SW 1271 (cell line): ENCODE data around the gene IGF2R.
"Not testable (repeated sequence)": the region's sequence is repeated elsewhere in the genome, so short reads cannot be mapped to it uniquely, and the experiment has no call there.

Experiments used
- DNase-seq, 2 experiments: peaks; one replicate each; lab custom pipeline; 2025; lab: John Stamatoyannopoulos, UW

Gene IGF2R

DNA sequence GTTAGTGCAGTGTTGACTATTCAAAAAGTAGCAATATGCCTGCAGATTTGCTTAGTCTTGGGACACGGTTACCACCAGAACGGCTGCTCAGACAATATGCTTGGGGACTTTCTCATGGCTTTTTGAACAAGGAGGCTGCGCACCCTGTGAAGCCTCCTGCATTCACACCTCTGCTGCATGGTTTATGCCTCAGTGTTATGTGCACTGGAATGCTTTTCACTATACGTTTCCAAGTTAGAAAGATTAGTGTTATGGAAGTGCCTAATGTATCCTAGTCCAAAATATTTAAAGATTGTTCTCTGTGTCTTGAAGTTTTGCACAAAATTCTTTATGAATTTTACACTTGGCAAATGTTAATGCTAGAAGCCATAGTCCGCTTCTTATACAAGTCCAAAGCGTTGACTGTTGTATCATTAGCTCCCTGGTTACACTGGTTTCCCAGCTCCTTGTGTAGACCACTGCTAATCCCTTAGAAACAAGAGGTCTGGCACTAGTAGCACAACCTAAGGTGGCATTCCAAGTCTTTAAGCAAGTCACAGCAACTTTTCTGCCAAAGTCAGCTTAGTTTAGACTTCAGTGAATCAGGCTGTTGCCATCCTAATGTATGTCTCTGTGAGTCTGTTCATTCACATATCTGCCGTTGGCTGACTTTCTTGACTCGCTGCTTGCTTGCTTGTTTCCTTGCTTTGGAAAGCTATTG, 126.4 kb downstream of the IGF2R start:
- no peak for DNase-seq

DNA sequence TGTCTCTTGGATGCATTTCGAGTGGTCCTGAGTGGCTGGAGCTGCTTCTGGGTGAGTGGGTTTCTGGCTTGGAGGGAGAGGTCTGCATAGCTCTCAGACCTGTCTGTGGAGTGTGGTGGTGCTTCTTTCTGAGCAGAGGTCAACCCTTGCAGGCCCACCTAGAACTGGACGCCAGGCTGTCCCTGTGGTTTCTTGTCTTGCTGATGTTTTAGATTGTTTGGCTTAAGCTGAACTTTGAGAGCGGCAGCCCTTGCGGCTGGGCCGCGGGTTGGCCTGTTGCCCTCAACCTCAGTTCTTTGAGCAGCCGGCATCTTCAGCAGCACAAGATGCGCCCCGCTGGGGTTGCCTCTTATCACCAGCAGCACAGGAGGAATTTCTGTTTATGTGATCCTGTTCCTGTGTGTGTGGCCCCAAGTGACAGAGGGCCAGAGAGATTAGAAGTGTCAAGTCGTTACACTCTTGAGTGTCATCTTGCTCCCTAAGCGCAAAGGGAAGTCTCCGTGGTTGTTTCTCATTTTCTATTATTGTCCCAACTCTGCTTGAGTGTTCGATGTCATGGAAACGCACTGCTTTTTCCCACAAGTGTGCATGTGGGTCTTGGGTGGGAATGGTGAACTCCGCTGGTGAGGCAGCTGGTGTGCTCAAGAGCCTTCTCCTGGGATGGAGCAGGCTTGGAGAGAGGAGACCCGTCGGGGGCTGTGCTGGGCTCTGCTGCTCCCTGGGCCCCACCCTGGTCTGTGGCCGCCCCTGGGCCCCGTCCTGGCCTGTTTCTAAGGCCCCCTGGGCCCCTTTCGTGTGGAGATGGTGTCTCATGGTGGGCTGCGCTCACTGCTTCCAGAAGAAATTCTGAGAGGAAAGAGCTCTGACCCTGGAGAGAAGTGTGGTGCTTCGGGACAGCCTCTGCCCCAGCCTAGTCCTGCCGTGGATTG, 132.7 kb downstream of the IGF2R start:
- no peak for DNase-seq

DNA sequence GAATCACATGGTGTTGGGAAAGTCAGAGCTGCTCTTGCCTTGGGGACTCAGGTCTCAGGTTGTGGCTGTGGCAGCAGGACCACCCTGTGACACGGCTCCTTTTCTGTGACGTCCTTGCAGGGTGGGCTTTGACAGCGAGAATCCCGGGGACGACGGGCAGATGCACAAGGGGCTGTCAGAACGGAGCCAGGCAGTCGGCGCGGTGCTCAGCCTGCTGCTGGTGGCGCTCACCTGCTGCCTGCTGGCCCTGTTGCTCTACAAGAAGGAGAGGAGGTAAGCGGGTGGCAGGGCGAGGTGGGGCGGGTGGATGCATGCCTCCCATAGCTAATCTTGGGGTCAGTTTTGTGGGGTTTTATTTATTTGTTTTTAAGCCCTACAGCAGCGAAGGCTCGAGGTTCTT, 133.5 kb downstream of the IGF2R start:
- DNase-seq: no peak

DNA sequence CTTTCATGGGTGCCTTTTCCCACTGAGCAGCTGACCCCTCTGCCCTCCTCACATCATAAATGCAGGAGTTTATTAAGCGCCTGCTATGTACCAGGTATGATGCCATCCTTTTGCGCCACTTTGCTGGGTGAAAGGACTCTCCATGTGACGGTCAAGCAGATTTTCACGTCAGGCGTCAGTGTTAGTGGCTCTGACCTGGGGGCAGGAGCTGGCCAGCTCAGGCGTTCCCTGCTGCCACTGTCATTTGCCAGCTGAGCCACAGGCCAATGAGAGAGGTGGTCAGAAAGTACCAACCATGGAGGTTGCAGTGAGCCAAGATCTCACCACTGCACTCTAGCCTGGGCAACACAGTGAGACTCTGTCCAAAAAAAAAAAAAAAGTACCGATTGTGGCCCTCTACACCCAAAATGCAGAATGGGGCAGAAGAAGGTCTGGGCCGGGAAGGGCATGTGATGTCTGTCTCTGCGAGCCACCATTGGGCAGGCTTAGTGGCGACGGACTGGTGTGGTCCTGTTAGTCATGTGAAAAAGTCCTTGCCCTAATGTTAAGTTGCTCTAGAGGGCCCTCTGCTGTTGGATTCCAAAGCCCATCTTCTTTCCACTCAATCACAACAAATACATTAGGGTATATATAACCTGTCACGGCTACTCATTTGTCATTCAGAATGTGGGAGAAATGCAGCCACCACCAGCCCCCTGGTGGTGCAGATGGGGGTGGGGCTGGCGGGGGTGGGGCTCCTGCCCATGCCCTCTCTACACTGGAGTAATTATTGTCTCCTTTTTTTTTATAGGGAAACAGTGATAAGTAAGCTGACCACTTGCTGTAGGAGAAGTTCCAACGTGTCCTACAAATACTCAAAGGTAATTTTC, 134.3 kb downstream of the IGF2R start:
- peak in 1 of 2 experiments; percentile 21 for DNase-seq

DNA sequence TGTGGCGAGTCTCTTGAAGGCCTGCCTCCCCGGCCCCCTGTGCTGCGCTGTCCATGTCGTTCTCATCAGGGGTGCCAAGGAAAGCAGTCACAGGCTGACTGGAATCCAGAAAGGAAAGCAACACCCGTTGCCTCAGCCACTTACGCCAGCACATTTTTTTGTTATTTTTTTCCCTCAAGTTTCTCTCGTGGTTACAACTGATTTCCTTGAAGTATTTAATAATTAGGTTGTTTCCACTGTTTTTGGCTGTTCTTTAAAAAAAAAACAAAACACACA, 134.9 kb downstream of the IGF2R start:
- DNase-seq: no peak

DNA sequence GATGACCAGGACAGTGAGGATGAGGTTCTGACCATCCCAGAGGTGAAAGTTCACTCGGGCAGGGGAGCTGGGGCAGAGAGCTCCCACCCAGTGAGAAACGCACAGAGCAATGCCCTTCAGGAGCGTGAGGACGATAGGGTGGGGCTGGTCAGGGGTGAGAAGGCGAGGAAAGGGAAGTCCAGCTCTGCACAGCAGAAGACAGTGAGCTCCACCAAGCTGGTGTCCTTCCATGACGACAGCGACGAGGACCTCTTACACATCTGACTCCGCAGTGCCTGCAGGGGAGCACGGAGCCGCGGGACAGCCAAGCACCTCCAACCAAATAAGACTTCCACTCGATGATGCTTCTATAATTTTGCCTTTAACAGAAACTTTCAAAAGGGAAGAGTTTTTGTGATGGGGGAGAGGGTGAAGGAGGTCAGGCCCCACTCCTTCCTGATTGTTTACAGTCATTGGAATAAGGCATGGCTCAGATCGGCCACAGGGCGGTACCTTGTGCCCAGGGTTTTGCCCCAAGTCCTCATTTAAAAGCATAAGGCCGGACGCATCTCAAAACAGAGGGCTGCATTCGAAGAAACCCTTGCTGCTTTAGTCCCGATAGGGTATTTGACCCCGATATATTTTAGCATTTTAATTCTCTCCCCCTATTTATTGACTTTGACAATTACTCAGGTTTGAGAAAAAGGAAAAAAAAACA, 136.1 kb downstream of the IGF2R start:
- DNase-seq: no peak

DNA sequence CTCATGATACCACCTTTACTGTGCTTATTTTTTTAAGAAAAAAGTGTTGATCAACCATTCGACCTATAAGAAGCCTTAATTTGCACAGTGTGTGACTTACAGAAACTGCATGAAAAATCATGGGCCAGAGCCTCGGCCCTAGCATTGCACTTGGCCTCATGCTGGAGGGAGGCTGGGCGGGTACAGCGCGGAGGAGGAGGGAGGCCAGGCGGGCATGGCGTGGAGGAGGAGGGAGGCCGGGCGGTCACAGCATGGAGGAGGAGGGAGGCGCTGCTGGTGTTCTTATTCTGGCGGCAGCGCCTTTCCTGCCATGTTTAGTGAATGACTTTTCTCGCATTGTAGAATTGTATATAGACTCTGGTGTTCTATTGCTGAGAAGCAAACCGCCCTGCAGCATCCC, 137.1 kb downstream of the IGF2R start:
- DNase-seq: no peak

DNA sequence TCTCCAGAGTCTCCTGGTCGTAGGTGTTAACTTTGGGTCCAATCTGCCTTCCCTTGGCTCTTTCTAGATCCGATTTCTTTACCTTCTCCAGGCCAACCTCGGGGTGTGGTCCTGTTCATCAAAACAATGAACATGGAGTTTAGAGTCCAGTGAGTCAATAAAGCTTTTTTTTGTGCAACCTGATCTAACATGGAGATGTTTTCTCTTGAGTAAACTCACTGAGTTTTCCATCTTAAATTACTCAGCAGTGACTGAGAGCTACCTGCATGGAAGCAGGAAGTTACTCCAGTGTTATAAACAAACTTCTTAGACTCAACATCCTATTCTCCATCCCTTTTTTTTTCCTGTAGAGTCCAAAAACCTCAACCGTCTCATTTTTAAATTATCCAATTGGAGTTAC, 137.8 kb downstream of the IGF2R start:
- DNase-seq: no peak

DNA sequence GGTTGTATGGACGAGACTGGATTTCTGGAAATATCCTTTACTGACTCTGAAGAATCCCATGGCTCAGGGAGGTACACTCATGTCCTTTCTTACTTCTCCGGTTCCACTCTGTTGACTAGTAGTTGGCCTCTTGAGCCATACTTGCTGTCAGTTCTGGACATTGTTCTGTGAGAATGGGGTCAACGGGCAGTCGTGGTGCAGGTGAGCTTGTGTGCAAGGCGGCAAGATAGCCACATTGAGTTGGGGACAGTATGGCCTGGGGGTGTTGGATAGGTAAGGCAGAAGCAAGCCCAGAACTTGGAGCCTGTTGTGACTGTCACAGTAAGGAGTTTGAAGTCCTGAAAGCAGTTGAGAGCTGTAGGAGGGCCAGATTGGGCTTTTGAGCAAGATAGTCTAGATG, 139.2 kb downstream of the IGF2R start:
- no peak for DNase-seq

DNA sequence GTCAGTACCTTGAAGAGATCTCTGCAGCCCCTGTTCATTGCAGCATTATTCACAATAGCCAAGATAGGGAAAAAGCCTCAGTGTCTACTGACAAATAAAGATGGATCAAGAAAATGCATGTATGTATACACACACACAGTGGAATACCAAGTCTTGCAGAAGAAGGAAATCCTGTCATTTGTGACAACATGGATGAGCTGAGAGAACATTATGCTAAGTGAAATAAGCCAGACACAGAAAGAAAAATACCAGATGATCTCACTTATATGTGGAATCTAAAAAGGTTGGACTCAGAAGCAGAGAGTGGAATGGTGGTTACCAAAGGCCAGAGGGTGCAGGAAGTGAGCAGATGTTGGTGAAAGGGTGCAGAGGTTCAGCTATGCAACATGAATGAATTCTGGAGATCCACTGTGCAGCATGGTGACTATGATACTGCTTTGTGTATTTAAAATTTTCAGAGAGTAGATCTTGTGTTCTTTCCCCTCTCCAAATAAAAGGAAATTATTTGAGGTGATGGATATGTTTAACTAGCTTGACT, 141.8 kb downstream of the IGF2R start:
- DNase-seq: no peak

DNA sequence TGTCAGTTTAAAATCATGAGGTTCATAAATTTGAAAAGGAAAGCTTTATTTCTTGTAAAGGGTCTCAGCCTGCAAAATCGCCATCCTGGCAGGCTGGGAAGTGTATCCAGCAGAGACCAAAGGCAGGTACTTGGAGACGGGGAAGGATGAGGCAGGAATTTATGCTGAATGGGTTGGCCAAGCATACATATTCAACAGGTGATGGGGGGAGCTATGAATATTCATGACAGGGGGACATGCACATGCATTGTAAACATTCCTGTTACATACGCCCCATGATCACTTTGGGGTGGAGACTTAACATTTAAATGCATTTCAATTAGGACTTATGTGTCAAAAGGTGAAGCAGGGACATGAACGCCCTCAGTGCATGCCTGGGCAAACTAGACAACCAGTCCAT, 142.9 kb downstream of the IGF2R start:
- no peak for DNase-seq

DNA sequence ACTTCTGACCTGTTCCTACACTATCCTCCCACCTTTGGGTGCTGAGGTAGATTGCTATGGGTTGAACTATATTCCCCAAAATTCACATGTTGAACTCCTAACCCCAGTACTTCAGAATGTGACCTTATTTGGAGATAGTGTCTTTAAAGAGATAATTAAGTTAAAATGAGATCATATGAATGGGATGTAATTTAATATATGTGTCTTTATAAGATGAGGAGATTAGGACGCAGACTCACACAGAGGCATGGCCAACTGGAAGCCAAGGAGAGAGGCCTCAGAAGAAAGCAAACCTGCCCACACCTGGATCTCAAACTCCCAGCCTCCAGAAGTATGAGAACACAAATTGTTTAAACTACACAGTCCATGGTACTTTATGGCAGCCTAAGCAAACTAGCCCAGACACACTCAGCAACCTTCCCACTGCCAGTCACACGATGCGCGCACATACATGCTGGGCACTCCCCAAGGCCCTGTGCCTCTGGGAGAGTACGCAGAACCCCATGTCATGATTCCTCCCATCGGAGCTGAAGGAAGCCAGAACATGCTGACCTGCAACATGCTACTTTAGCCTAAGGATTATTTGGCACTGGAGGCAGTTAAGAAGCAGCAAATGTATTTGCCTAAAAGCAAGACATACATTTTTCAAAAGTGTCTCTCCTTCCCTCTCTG, 143.9 kb downstream of the IGF2R start:
- no peak for DNase-seq

DNA sequence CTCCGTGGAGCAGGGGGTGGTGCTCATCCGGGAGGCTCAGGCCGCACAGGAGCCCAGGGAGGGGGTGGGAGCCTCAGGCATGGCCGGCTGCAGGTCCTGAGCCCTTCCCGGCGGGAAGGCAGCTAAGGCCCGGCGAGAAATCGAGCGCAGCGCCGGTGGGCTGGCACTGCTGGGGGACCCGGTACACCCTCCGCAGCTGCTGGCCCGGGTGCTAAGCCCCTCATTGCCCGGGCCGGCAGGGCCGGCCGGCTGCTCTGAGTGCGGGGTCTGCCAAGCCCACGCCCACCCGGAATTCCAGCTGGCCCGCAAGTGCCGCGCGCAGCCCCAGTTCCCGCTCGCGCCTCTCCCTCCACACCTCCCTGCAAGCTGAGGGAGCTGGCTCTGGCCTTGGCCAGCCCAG, 145.7 kb downstream of the IGF2R start:
- not testable (repeated sequence) for DNase-seq

DNA sequence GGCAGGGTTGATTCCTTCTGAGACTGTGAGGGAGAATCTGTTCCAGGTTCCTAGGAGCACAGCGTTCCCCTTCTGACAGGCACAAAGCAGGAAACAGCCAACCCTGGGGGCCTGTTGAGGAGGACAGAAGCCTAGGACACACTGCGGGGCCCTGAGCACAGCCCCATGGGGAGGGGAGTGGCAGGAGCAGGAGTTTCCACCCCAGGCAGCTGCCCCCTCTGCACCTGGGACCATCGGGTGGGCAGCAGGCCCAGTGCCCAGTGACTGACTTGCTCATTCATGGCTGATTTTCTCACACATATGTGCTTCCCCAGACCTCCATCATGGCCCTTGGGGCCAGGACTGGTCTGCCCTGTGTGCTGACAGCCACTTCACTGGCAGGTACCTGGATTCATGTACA, 146.5 kb downstream of the IGF2R start:
- DNase-seq: no peak

DNA sequence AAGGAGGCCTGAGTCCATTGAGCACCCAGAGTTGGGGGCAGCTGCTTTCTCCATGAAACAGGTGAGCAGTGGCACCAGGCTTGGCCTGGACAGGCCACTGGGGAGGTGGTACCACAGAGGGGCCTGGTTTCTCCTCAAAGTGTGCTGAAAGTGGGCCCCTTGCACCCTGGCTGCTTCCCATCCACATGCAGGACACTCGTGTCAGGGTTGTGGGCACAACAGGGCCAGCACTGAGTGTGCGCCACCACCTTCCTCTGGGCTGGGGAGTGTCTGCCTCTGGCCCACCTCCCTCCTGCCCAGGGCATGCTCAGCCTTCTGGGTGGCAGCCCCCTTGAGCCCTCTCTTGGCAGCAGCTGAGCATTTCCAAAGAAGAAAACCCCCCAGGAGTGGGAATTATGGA, 147.5 kb downstream of the IGF2R start:
- DNase-seq: no peak

DNA sequence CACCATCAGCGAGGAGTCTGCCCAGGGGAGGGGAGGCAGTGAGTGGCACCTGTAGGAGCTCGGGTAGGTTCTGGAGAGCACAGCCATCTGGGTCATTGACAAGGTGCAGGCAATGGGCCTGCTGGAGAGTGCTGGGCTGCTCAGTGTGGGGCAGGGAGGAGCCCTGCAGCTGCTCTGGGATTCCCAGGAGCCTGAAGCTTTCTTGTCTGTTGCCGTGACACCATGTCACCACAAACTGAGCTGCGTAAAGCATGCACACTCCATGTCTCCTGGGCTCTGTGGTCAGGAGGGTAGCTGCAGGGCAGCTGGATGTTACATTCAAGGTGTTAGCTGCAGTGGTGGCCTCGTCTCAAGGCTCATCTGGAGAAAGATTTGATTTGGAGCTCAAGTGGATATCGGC, 148.3 kb downstream of the IGF2R start:
- no peak for DNase-seq

DNA sequence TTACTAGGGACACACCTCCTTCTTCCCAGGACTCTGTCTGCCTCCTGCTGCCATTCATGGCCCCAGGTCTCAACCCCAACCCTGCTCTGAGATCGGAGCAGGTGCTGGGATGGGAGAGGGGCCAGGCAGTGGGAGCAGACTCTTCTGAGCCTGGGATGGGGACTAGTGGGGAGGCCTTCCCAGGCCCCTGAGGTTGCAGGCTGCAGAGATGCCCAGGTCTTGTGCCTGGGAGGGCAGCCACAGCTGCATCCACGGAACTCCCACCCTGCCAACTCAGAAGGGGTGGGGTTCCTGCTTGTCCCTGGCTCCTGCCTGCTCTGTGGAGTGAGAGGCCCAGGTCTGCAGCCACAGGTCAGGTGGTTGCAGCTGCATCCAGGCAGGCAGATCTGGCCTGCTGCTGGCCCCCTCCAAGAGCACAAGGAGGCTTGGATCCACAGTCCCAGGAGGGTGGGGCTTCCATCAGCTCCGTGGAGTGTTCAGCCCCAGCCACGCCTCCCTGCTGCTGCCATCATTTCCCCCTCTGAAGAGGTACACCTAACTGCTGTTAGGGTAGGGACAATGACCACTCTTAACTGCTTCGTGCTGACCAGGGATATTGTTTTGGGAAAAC, 149.8 kb downstream of the IGF2R start:
- no peak for DNase-seq

DNA sequence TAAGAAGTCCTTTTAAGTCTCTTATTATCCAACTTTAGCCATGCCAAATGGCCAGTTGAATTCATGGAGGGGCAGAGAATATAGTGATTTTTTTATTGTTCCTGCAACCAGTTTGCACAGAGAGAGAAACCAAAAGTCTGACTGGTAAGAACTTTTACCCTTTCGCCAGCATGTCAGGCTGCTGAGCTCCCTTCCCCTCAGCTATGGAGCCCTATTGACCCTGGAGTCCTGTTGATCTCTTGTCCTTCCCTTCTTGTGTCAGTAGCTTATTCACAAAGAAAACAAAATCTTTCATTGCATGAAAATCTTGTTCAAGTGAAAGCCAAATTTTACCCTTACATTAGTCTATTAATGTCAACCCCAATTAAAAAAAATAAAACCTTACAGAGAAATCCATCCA, 151.2 kb downstream of the IGF2R start:
- DNase-seq: no peak

DNA sequence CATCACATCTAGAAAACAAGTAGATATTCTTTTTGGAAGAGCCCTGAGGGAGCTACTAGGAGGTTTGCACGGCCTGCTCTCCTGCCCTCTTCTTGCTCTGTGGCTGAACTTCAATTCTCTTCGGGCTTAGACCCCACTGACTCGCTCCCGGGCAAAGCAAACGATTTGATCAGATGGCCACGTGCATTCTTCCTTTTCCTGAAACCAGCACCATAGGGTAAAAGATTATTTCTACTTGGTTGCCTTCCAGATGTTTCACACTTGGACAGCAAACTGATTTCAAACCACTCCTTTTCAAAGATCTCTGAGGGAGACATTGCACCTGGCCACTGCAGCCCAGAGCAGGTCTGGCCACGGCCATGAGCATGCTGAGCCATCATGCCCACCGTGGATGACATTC, 152.7 kb downstream of the IGF2R start, which contains the start of gene SLC22A1:
Gene SLC22A1 (plus strand): TSS at position 258 of the 400 bp plus-strand sequence. CDS start 121 bp downstream, at position 379.
- no peak for DNase-seq

DNA sequence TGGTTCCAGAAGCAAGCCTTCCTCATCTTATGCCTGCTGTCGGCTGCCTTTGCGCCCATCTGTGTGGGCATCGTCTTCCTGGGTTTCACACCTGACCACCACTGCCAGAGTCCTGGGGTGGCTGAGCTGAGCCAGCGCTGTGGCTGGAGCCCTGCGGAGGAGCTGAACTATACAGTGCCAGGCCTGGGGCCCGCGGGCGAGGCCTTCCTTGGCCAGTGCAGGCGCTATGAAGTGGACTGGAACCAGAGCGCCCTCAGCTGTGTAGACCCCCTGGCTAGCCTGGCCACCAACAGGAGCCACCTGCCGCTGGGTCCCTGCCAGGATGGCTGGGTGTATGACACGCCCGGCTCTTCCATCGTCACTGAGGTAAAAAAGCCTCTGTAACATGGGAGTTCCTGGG, 153.1 kb downstream of the IGF2R start:
- DNase-seq: no peak

DNA sequence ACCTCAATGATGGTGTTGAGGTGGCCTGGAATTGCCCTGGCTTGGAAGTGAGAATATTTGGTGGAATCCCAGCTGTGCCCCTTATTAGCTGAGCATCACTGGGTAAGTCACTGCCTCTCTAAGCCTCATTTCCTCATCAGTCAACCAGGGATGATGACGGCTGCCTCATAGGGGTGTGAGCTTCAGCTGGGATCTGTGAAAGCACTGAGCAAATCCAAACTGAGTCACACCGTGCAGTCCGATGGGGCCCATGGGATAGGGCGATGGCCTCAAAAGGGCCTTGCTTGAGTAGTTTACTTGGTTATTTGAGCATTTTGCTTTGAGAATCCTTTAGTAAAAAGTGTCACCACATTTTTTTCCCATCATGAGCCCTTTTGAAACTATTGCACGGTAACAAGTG, 153.9 kb downstream of the IGF2R start:
- no peak for DNase-seq
